Measurements from ENCODE around the gene RAB11A. TPM values are rescaled to one million over a fixed set of nuclear protein-coding genes. Genes with fewer than 3 reads are reported as not detected.

Gene RAB11A
- 100 to 1,000 TPM; 122 to 183 TPM for total RNA-seq

GRCh38 chr15:65869126-65869953, at the start of gene RAB11A:
Gene RAB11A, plus strand, starts transcription at chr15:65869491. Its CDS starts 95 bp downstream, at chr15:65869586.
- TF ChIP-seq CTCF (IDR thresholded peaks at IDR 0.05), result peak in 1 of 2 donors; percentile 56
- Histone ChIP-seq H3K4me3 (peak within 1 kb of the TSS; percentile 76 to 97), H3K27me3 (no peaks in the 10 kb centered on the region), H3K36me3 (peaks cover under 1% of the 10 kb centered on the region), H3K9me3 (no peaks in the 10 kb centered on the region), H3K4me1 (peaks cover 0 to 30% of the 10 kb centered on the region in 2 donors), H3K27ac (peak within 1 kb of the TSS; percentile 94 to 97)
- DNase-seq (ENCODE audit: low spot score), result peak; percentile 96

- TF ChIP-seq CTCF (IDR thresholded peaks at IDR 0.05), result no peak
- H3K27ac ChIP-seq, result peak overlapping the region in 1 of 2 donors; percentile 37
Measured at GRCh38 chr15:65819563-65819960, 49.7 kb upstream of the RAB11A start.

GRCh38 chr15:65821070-65821469, 48.2 kb upstream of the RAB11A start:
- TF ChIP-seq CTCF (IDR thresholded peaks at IDR 0.05), result no peak
- H3K9me3 ChIP-seq, result no peaks in the 10 kb centered on the region
- H3K27ac ChIP-seq, result no peak overlapping the region
- no peaks in the 10 kb centered on the region for H3K36me3 ChIP-seq
- H3K4me3 ChIP-seq, result no peak overlapping the region
- peaks cover 0 to 6% of the 10 kb centered on the region in 2 donors for H3K4me1 ChIP-seq
- DNase-seq (ENCODE audit: low spot score), result no peak
- H3K27me3 ChIP-seq, result no peaks in the 10 kb centered on the region

More at GRCh38 chr15:65819563-65819960, 49.7 kb upstream of the RAB11A start:
- Histone ChIP-seq H3K36me3 (no peaks in the 10 kb centered on the region), H3K4me3 (no peak overlapping the region), H3K27me3 (no peaks in the 10 kb centered on the region), H3K9me3 (no peaks in the 10 kb centered on the region), H3K4me1 (peaks cover 0 to 6% of the 10 kb centered on the region in 2 donors)
- DNase-seq (ENCODE audit: low spot score), result no peak

- DNase-seq (ENCODE audit: low spot score), result no peak
- H3K36me3 ChIP-seq, result no peaks in the 10 kb centered on the region
- H3K4me1 ChIP-seq, result peaks cover 0 to 6% of the 10 kb centered on the region in 2 donors
- TF ChIP-seq CTCF (IDR thresholded peaks at IDR 0.05), result no peak
- no peak overlapping the region for H3K4me3 ChIP-seq
- H3K27me3 ChIP-seq, result no peaks in the 10 kb centered on the region
- H3K27ac ChIP-seq, result no peak overlapping the region
- H3K9me3 ChIP-seq, result no peaks in the 10 kb centered on the region
Measured at GRCh38 chr15:65822316-65822715, 47.0 kb upstream of the RAB11A start.

- H3K27me3 ChIP-seq, result no peaks in the 10 kb centered on the region
- H3K27ac ChIP-seq, result no peak overlapping the region
- H3K4me3 ChIP-seq, result no peak overlapping the region
- peak; percentile 72 for DNase-seq (ENCODE audit: low spot score)
- H3K36me3 ChIP-seq, result no peaks in the 10 kb centered on the region
- peak; percentile 38 to 72 for TF ChIP-seq CTCF (IDR thresholded peaks at IDR 0.05)
- peaks cover 0 to 5% of the 10 kb centered on the region in 2 donors for H3K4me1 ChIP-seq
- no peaks in the 10 kb centered on the region for H3K9me3 ChIP-seq
Measured at GRCh38 chr15:65824031-65824743, 45.1 kb upstream of the RAB11A start.

Measured in right atrium auricular region (tissue), 2 donors.